D721Med (cell line): ENCODE data around the gene DPYSL5.

Experiments used
- DNase-seq: peaks from one replicate; pipeline ENCODE4 v3.0.0; 2011; ENCODE audit warnings: low spot score; ENCODE audit not compliant: insufficient read length
- FAIRE-seq: peaks from 2 replicates; lab custom pipeline; 2011; peaks lifted over from hg19 to GRCh38; lab: Jason Lieb, UNC
- TF ChIP-seq, protein P1 (sequence below): IDR thresholded peaks from 2 replicates; pipeline ENCODE4 v1.5.1; 2012; ENCODE audit warnings: mild to moderate bottlenecking, control low read depth; ENCODE audit not compliant: insufficient read depth; ENCODE audit errors: missing control alignments

DPYSL5 gene

DNA sequence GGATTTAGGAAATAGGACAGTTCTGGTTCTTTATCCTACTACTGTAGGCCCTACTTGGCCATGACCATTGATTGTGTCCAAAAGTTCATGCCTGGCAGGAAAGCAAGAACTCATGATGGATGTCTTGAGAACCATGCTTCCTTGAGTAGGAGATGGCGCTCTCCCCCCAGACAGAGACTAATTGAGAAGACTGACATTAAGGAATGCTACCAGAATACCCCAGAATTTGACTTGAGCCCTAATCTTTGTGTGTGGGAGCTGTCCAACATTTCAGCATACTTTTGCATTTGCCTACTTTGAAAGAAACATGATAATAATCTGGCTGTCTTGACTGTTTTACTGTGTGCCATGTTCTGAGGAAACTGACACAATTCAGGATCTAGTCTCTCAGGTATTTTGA is 145.8 kb downstream of the DPYSL5 start:
- no peak for FAIRE-seq
- DNase-seq: no peak
- TF ChIP-seq, protein P1, sequence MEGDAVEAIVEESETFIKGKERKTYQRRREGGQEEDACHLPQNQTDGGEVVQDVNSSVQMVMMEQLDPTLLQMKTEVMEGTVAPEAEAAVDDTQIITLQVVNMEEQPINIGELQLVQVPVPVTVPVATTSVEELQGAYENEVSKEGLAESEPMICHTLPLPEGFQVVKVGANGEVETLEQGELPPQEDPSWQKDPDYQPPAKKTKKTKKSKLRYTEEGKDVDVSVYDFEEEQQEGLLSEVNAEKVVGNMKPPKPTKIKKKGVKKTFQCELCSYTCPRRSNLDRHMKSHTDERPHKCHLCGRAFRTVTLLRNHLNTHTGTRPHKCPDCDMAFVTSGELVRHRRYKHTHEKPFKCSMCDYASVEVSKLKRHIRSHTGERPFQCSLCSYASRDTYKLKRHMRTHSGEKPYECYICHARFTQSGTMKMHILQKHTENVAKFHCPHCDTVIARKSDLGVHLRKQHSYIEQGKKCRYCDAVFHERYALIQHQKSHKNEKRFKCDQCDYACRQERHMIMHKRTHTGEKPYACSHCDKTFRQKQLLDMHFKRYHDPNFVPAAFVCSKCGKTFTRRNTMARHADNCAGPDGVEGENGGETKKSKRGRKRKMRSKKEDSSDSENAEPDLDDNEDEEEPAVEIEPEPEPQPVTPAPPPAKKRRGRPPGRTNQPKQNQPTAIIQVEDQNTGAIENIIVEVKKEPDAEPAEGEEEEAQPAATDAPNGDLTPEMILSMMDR: no peak

DNA sequence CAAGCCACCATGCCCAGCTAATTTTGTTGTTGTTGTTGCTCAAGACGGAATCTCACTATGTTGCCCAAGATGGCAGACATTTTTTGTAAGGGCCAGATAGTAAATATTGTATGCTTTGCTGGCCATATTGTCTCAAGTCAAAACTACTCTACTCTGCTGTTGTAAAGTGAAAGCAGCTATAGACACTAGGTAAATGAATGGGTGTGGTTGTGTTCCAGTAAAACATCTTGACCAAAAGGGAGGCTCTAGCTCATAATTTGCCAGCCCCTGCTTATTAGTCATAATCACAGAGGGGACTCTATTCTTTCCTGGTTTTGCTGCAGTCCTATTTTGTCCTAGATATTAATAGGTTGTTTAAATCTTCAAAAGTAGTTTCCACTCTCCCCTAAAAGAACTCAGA is 147.1 kb downstream of the DPYSL5 start:
- TF ChIP-seq, protein P1: no peak
- DNase-seq: no peak
- no peak for FAIRE-seq

DNA sequence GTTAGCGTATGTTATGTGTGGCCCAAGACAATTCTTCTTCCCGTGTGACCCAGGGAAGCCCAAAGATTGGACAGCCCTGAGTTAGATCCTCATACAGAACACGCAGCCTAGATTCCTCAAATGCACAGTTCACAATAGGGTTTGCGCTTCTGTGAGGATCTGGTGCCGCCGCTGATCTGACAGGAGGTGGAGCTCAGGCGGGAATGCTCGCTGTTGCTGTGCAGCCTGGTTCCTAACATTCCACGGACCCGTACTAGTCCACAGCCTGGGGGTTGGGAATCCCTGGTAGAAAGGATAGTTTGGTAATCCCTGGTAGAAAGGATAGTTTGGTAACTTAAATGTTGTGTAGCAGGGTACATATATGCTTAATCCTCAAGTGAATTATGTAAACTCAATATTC is 149.5 kb downstream of the DPYSL5 start:
- FAIRE-seq (no peak), DNase-seq (no peak)
- TF ChIP-seq, protein P1: no peak

DNA sequence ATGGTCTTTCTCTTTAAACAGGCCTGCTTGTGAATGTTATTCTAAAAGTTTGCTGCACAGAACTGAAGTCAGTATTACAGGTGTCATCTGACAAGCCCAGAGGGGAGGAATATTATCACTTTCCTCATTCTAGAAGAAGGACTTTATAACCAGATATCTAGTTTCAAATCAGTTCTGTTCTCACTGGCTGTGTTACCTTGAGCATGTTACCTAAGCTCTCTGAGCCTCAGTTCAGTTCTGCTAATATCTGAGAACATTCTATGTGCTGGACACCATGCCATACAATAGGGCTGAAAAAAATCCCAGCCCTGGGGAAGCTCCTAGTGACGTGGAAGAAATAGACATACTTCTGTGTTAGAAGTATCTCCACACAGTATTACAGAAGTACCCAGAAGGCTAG is 150.4 kb downstream of the DPYSL5 start:
- TF ChIP-seq, protein P1: no peak
- no peak for FAIRE-seq
- no peak for DNase-seq
